ENCODE measurements around the gene RNU6-9.

DNA sequence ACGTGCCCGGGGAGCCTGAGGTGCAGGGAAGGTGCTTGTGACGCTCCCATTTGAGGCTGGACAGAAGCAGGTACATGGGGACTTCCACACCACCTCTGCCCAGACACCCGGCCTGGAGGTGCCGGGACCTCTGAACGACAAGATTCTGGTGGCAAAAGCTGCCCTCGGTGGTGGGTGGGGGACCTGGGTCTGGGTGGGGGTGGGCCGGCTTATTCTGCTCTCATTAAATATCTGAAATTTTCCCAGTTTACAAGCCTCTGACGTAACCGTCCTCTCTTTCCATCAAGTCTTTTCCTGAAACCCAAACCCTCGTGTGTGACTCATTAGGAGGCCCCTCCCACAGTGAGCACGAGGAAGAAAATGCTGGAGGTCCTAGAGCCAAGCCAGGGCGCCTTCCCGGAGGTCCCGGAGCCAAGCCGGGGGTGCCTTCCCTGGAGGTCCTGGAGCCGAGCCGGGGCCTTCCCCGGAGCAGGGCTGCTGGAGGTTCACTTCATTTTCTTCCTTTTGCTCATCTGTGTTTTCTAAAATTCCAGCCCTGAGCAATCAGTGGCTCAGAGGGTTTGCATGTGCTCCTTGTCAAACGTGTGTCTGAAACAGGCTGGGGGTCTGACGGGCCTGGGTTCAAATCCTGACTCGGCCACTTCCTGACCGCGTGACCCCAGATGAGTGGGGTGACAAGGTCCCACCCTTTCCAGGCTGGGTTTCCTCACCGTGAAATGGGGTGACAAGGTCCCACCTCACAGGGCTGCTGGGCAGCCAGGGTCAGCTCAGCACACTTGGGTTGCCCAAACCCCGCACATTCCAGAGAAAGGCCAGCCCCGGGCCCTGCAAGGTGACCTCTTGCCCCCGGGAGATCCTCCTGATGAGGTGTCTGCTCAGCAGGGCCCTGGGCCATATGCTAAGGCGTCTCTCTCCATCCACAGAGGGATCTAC is 23.8 kb upstream of the RNU6-9 start:
- TF ChIP-seq, protein P1, sequence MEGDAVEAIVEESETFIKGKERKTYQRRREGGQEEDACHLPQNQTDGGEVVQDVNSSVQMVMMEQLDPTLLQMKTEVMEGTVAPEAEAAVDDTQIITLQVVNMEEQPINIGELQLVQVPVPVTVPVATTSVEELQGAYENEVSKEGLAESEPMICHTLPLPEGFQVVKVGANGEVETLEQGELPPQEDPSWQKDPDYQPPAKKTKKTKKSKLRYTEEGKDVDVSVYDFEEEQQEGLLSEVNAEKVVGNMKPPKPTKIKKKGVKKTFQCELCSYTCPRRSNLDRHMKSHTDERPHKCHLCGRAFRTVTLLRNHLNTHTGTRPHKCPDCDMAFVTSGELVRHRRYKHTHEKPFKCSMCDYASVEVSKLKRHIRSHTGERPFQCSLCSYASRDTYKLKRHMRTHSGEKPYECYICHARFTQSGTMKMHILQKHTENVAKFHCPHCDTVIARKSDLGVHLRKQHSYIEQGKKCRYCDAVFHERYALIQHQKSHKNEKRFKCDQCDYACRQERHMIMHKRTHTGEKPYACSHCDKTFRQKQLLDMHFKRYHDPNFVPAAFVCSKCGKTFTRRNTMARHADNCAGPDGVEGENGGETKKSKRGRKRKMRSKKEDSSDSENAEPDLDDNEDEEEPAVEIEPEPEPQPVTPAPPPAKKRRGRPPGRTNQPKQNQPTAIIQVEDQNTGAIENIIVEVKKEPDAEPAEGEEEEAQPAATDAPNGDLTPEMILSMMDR (IDR thresholded peaks at IDR 0.05): no peak
- TF ChIP-seq, protein P2, sequence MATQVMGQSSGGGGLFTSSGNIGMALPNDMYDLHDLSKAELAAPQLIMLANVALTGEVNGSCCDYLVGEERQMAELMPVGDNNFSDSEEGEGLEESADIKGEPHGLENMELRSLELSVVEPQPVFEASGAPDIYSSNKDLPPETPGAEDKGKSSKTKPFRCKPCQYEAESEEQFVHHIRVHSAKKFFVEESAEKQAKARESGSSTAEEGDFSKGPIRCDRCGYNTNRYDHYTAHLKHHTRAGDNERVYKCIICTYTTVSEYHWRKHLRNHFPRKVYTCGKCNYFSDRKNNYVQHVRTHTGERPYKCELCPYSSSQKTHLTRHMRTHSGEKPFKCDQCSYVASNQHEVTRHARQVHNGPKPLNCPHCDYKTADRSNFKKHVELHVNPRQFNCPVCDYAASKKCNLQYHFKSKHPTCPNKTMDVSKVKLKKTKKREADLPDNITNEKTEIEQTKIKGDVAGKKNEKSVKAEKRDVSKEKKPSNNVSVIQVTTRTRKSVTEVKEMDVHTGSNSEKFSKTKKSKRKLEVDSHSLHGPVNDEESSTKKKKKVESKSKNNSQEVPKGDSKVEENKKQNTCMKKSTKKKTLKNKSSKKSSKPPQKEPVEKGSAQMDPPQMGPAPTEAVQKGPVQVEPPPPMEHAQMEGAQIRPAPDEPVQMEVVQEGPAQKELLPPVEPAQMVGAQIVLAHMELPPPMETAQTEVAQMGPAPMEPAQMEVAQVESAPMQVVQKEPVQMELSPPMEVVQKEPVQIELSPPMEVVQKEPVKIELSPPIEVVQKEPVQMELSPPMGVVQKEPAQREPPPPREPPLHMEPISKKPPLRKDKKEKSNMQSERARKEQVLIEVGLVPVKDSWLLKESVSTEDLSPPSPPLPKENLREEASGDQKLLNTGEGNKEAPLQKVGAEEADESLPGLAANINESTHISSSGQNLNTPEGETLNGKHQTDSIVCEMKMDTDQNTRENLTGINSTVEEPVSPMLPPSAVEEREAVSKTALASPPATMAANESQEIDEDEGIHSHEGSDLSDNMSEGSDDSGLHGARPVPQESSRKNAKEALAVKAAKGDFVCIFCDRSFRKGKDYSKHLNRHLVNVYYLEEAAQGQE (IDR thresholded peaks at IDR 0.05; ENCODE audit: insufficient read depth in 1 of 2, low read depth in 2 of 2, low read length in 1 of 2): no peak
- no peak for TF ChIP-seq POLR2AphosphoS5 (IDR thresholded peaks at IDR 0.05; ENCODE audit: low read depth, low read length)
- no peak for TF ChIP-seq SIN3A (IDR thresholded peaks at IDR 0.05; ENCODE audit: borderline replicate concordance, insufficient read depth, low read depth, low read length)
